ENCODE results near the gene AHCYL2. TPM values are rescaled to one million over a fixed set of nuclear protein-coding genes. Genes with fewer than 3 reads are reported as not detected.

The AHCYL2 gene
- polyA plus RNA-seq, 1 experiment = 7.8 TPM

DNA sequence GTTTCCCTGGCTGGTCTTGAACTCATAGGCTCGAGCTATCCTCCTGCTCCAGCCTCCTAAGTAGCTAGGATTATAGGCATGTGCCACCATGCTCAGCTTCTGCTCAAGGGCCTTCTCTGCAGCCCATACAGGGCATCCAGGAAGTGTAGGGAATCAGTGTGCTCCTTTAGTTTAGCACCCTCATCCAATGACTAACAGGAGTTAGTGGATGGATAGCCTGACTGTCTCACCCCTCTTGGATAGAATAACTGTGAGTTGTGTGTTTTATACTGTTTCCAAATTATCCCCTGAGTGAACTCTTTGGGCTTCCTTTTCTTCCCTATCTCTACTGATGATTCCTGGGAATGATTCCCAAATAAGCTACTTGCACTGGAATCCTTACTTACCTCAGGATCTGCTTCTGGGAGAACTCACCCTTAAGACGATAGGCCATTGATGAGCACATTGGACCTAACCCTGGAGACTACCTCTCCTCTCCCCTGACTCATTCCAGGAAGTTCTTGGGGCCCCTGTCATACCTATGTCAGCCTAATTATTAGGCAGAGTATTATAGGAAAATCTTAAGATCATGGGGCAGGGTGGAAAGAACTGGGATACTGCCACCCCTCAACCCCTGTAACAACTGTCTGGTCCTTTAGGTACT is 227.9 kb downstream of the AHCYL2 start:
- H3K27me3 ChIP-seq (ENCODE audit: control insufficient read depth, insufficient read depth, low read length) = no peaks in the 10 kb centered on the region
- CTCF ChIA-PET = interaction anchor here (1.0 to 1.7 kb wide), 3 partner anchors 8 to 85 kb away, joined by 3 to 5 read pairs (median 4); no protein-coding TSS in a partner anchor
- TF ChIP-seq, protein P1, sequence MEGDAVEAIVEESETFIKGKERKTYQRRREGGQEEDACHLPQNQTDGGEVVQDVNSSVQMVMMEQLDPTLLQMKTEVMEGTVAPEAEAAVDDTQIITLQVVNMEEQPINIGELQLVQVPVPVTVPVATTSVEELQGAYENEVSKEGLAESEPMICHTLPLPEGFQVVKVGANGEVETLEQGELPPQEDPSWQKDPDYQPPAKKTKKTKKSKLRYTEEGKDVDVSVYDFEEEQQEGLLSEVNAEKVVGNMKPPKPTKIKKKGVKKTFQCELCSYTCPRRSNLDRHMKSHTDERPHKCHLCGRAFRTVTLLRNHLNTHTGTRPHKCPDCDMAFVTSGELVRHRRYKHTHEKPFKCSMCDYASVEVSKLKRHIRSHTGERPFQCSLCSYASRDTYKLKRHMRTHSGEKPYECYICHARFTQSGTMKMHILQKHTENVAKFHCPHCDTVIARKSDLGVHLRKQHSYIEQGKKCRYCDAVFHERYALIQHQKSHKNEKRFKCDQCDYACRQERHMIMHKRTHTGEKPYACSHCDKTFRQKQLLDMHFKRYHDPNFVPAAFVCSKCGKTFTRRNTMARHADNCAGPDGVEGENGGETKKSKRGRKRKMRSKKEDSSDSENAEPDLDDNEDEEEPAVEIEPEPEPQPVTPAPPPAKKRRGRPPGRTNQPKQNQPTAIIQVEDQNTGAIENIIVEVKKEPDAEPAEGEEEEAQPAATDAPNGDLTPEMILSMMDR (IDR thresholded peaks at IDR 0.05; ENCODE audit: insufficient read depth, low read depth, low read length) = no peak
- POLR2A ChIA-PET = no interaction called here
- no peaks in the 10 kb centered on the region for H3K36me3 ChIP-seq (ENCODE audit: control insufficient read depth, insufficient read depth, low read length)
- no peak overlapping the region for H3K4me3 ChIP-seq (ENCODE audit: low read depth, low read length)
- DNase-seq (ENCODE audit: low read depth) = no peak

DNA sequence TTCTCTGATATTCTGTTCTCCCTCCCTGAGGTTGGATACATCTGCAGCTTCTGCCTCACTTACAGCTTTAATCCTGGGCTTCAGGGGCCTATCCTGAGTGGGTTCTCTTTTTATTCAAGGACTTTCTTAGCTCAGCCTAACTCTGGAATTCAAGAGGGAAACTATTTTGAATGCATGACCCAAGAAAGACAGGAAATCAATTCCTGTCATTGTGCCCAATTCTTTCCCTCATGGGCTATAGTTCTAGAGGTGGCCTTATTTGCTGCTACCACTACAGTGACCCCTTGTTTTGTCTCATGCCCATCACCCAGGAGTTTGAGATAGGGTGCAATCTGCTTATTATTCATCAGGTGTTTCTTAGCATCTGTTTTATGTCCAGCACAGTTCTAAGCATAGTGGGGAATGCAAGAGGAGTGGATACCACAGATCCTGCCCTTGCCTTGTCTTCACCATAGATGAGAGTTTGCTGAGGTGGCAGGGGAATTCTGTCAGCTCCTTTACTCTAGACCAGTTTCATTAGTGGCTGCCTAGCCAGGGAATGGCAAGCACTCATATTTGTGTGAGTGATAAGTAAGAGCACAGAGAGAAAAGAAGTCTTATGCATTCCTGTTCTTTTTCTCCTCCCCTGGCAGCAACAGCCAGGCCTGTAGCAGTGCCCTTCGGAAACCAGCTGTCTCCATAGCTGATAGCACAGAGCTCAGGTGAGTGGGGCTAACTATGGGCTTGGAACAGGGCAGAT is 228.8 kb downstream of the AHCYL2 start:
- POLR2A ChIA-PET = no interaction called here
- CTCF ChIA-PET = interaction anchor here (0.9 to 1.7 kb wide), 4 partner anchors 13 to 86 kb away, joined by 3 to 5 read pairs (median 4); no protein-coding TSS in a partner anchor
- no peak for DNase-seq (ENCODE audit: low read depth)
- no peaks in the 10 kb centered on the region for H3K27me3 ChIP-seq (ENCODE audit: control insufficient read depth, insufficient read depth, low read length)
- TF ChIP-seq, protein P1 (IDR thresholded peaks at IDR 0.05; ENCODE audit: insufficient read depth, low read depth, low read length) = no peak
- H3K4me3 ChIP-seq (ENCODE audit: low read depth, low read length) = no peak overlapping the region
- H3K36me3 ChIP-seq (ENCODE audit: control insufficient read depth, insufficient read depth, low read length) = no peaks in the 10 kb centered on the region

DNA sequence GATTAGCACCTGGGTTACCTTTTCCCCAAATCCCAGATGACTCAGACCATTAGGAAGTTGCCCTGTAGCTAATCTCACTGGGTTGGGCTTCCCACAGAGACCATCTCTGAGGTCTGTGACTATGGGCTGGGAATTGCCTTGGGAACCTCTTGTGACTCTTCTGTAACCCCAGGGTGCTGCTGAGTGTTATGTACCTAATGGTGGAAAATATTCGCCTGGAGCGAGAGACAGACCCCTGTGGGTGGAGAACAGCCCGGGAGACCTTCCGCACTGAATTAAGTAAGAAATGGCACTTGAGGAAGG is 229.4 kb downstream of the AHCYL2 start:
- DNase-seq (ENCODE audit: low read depth) = no peak
- TF ChIP-seq, protein P1 (IDR thresholded peaks at IDR 0.05; ENCODE audit: insufficient read depth, low read depth, low read length) = no peak
- Histone ChIP-seq H3K4me3 (ENCODE audit: low read depth, low read length) (no peak overlapping the region), H3K27me3 (ENCODE audit: control insufficient read depth, insufficient read depth, low read length) (no peaks in the 10 kb centered on the region), H3K36me3 (ENCODE audit: control insufficient read depth, insufficient read depth, low read length) (no peaks in the 10 kb centered on the region)
- ChIA-PET CTCF (interaction anchor here (0.9 to 1.7 kb wide), 4 partner anchors 13 to 86 kb away, joined by 3 to 5 read pairs (median 4); no protein-coding TSS in a partner anchor), POLR2A (no interaction called here)

DNA sequence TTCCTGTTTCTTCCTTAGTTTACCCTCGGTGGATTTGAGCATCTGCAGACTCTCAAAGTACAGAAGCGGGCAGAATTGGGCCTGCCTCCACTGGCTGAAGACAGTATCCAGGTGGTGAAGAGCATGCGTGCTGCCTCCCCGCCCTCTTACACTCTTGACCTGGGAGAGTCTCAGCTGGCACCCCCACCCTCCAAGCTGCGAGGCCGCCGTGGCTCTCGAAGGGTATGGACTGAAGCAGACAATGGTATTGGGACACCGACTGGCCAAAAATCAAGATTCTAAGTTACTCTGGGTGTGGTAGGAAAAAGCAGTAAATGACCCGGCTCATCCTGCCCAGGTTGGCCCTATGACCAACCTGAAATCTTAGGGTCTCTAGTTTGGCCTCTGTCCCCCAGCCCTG is 231.6 kb downstream of the AHCYL2 start:
- ChIA-PET CTCF (no interaction called here), POLR2A (no interaction called here)
- no peaks in the 10 kb centered on the region for H3K27me3 ChIP-seq (ENCODE audit: control insufficient read depth, insufficient read depth, low read length)
- no peak for DNase-seq (ENCODE audit: low read depth)
- TF ChIP-seq, protein P1 (IDR thresholded peaks at IDR 0.05; ENCODE audit: insufficient read depth, low read depth, low read length) = no peak
- no peak overlapping the region for H3K4me3 ChIP-seq (ENCODE audit: low read depth, low read length)
- H3K36me3 ChIP-seq (ENCODE audit: control insufficient read depth, insufficient read depth, low read length) = no peaks in the 10 kb centered on the region

DNA sequence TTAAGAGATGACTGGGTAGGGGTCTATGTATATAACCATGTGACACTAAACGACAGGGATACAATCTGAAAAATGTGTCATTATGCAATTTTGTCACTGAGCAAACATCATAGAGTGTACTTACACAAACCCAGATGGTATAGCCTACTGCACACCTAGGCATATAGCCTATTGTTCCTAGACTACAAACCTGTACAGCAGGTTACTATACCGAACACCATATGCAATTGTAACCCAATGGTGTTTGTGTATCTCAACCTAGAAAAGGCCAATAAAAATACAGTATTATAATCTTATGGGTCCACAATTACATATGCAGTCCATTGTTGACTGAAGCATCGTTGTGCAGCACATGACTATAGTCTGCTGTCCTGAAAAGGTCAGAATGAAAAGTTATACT is 232.3 kb downstream of the AHCYL2 start:
- ChIA-PET CTCF (no interaction called here), POLR2A (no interaction called here)
- Histone ChIP-seq H3K4me3 (ENCODE audit: low read depth, low read length) (no peak overlapping the region), H3K36me3 (ENCODE audit: control insufficient read depth, insufficient read depth, low read length) (no peaks in the 10 kb centered on the region), H3K27me3 (ENCODE audit: control insufficient read depth, insufficient read depth, low read length) (no peaks in the 10 kb centered on the region)
- TF ChIP-seq, protein P1 (IDR thresholded peaks at IDR 0.05; ENCODE audit: insufficient read depth, low read depth, low read length) = no peak
- no peak for DNase-seq (ENCODE audit: low read depth)
